HUES64 (cell line): ENCODE measurements around the gene NUP210L.

Source experiments
- H3K27ac ChIP-seq: 2 replicates; pipeline ENCODE4 v1.7.0; 2013; ENCODE audit warnings: low read depth, low read length, inconsistent platforms
- H3K27me3 ChIP-seq: 2 replicates; pipeline ENCODE4 v1.6.1; 2013; ENCODE audit warnings: mild to moderate bottlenecking, low read length; ENCODE audit not compliant: insufficient read depth
- H3K36me3 ChIP-seq: 2 replicates; pipeline ENCODE4 v1.6.1; 2013; ENCODE audit warnings: mild to moderate bottlenecking, low read length; ENCODE audit not compliant: insufficient read depth
- H3K4me1 ChIP-seq: 2 replicates; pipeline ENCODE4 v1.6.1; 2013; ENCODE audit warnings: mild to moderate bottlenecking, low read length, moderate library complexity; ENCODE audit not compliant: insufficient read depth
- H3K4me3 ChIP-seq: 2 replicates; pipeline ENCODE4 v1.5.1; 2013; ENCODE audit warnings: mild to moderate bottlenecking, low read length, moderate library complexity
- H3K9ac ChIP-seq: 2 replicates; pipeline ENCODE4 v1.6.1; 2013; ENCODE audit warnings: mild to moderate bottlenecking, low read depth, low read length
- H3K9me3 ChIP-seq: 2 replicates; pipeline ENCODE4 v1.6.1; 2013; ENCODE audit warnings: low read depth, low read length; ENCODE audit not compliant: insufficient read depth
- WGBS: fragments of 150-250, 120-280 bp; methylation state at CpG from one replicate; pipeline ENCODE4 v1.1.7; 2013; ENCODE audit warnings: missing lambda C conversion rate; 5-methylcytosine and 5-hydroxymethylcytosine counted together

NUP210L gene

GRCh38 chr1:153953859-153954365 lies 201.0 kb downstream of the NUP210L start:
- peaks cover 52% of the 10 kb centered on the region for H3K36me3 ChIP-seq
- H3K27me3 ChIP-seq, result no peaks in the 10 kb centered on the region
- H3K4me3 ChIP-seq, result no peak overlapping the region
- WGBS, result 92% methylated on average over 4 of the region's 4 CpGs
- no peak overlapping the region for H3K9ac ChIP-seq
- no peak overlapping the region for H3K27ac ChIP-seq
- H3K4me1 ChIP-seq, result peaks cover 9% of the 10 kb centered on the region; the same call in 1 of the 2 replicates
- no peaks in the 10 kb centered on the region for H3K9me3 ChIP-seq

GRCh38 chr1:153951801-153952200 lies 203.1 kb downstream of the NUP210L start:
- Histone ChIP-seq H3K4me3 (no peak overlapping the region), H3K27ac (no peak overlapping the region), H3K9me3 (no peaks in the 10 kb centered on the region), H3K27me3 (no peaks in the 10 kb centered on the region), H3K4me1 (peaks cover 2% of the 10 kb centered on the region; the same call in 1 of the 2 replicates), H3K9ac (no peak overlapping the region), H3K36me3 (peaks cover 70% of the 10 kb centered on the region)
- 95% methylated on average over 2 of the region's 2 CpGs for WGBS

GRCh38 chr1:153951183-153951582 lies 203.7 kb downstream of the NUP210L start:
- Histone ChIP-seq H3K4me1 (no peaks in the 10 kb centered on the region), H3K4me3 (no peak overlapping the region), H3K27ac (no peak overlapping the region), H3K9me3 (no peaks in the 10 kb centered on the region), H3K9ac (no peak overlapping the region), H3K36me3 (peaks cover 70% of the 10 kb centered on the region), H3K27me3 (no peaks in the 10 kb centered on the region)
- 93% methylated on average over 11 of the region's 11 CpGs for WGBS

- 12% methylated on average over 28 of the region's 28 CpGs for WGBS
- peak within 1 kb of the TSS; percentile 97 for H3K4me3 ChIP-seq
- H3K9ac ChIP-seq, result peak within 1 kb of the TSS; percentile 88
- peaks cover 55% of the 10 kb centered on the region for H3K36me3 ChIP-seq
- H3K27me3 ChIP-seq, result no peaks in the 10 kb centered on the region
- peak within 1 kb of the TSS; percentile 51 for H3K27ac ChIP-seq
- no peaks in the 10 kb centered on the region; the same call in 1 of the 2 replicates for H3K4me1 ChIP-seq
- no peaks in the 10 kb centered on the region for H3K9me3 ChIP-seq
Observed at GRCh38 chr1:153946622-153947241, 208.1 kb downstream of the NUP210L start, which contains the start of gene DENND4B. DENND4B (minus strand) TSS chr1:153946718; CDS start chr1:153944374, 2,344 bp downstream.

GRCh38 chr1:153945795-153946621 lies 208.9 kb downstream of the NUP210L start:
- no peaks in the 10 kb centered on the region for H3K27me3 ChIP-seq
- H3K36me3 ChIP-seq, result peaks cover 52% of the 10 kb centered on the region
- peak overlapping the region; percentile 37 for H3K27ac ChIP-seq
- no peaks in the 10 kb centered on the region; the same call in 1 of the 2 replicates for H3K4me1 ChIP-seq
- peak overlapping the region; percentile 88 for H3K9ac ChIP-seq
- WGBS, result under 1% methylated on average over 95 of the region's 95 CpGs
- peak overlapping the region; percentile 97 for H3K4me3 ChIP-seq
- no peaks in the 10 kb centered on the region for H3K9me3 ChIP-seq

GRCh38 chr1:153945131-153945794 lies 209.6 kb downstream of the NUP210L start:
- H3K9ac ChIP-seq, result peak overlapping the region; percentile 88
- peak overlapping the region; percentile 97 for H3K4me3 ChIP-seq
- no peaks in the 10 kb centered on the region for H3K27me3 ChIP-seq
- peaks cover 52% of the 10 kb centered on the region for H3K36me3 ChIP-seq
- WGBS, result 62% methylated on average over 12 of the region's 12 CpGs
- H3K9me3 ChIP-seq, result no peaks in the 10 kb centered on the region
- peak overlapping the region; percentile 35; the same call in 1 of the 2 replicates for H3K27ac ChIP-seq
- H3K4me1 ChIP-seq, result no peaks in the 10 kb centered on the region; the same call in 1 of the 2 replicates

GRCh38 chr1:153944827-153945117 lies 210.1 kb downstream of the NUP210L start:
- no peaks in the 10 kb centered on the region for H3K9me3 ChIP-seq
- WGBS, result 91% methylated on average over 3 of the region's 3 CpGs
- peaks cover 52% of the 10 kb centered on the region for H3K36me3 ChIP-seq
- H3K27ac ChIP-seq, result no peak overlapping the region
- no peaks in the 10 kb centered on the region for H3K27me3 ChIP-seq
- H3K9ac ChIP-seq, result no peak overlapping the region
- H3K4me3 ChIP-seq, result peak overlapping the region; percentile 97; the same call in 1 of the 2 replicates
- H3K4me1 ChIP-seq, result no peaks in the 10 kb centered on the region; the same call in 1 of the 2 replicates

- Histone ChIP-seq H3K27ac (no peak overlapping the region), H3K9ac (no peak overlapping the region), H3K4me3 (no peak overlapping the region), H3K4me1 (no peaks in the 10 kb centered on the region; the same call in 1 of the 2 replicates), H3K36me3 (peaks cover 56% of the 10 kb centered on the region), H3K27me3 (no peaks in the 10 kb centered on the region), H3K9me3 (no peaks in the 10 kb centered on the region)
- WGBS, result 95% methylated on average over 15 of the region's 15 CpGs
Observed at GRCh38 chr1:153944005-153944826, 210.7 kb downstream of the NUP210L start.

GRCh38 chr1:153942766-153943549 lies 211.9 kb downstream of the NUP210L start:
- Histone ChIP-seq H3K9me3 (no peaks in the 10 kb centered on the region), H3K27me3 (no peaks in the 10 kb centered on the region), H3K4me3 (no peak overlapping the region), H3K36me3 (peaks cover 50% of the 10 kb centered on the region), H3K9ac (no peak overlapping the region), H3K27ac (no peak overlapping the region), H3K4me1 (no peaks in the 10 kb centered on the region; the same call in 1 of the 2 replicates)
- 95% methylated on average over 9 of the region's 11 CpGs for WGBS
